Activated CD4-positive, alpha-beta T cell treated with anti-CD3 and anti-CD28 coated beads for 36 hours (primary cell): ENCODE data around the gene UBE2E2. TPM values are rescaled to one million over a fixed set of nuclear protein-coding genes. Genes with fewer than 3 reads are reported as not detected.

Source experiments
- ATAC-seq: fragments of 200-7000 bp; cut with Tn5 transposase; one replicate; pipeline ENCODE4 v1.10.0; 2021; ENCODE audit warnings: mild to moderate bottlenecking, moderate library complexity
- CTCF ChIA-PET: fragments of 350-600 bp; sonication (Branson Sonifier 250); formaldehyde crosslinking; loops from one replicate; lab custom pipeline; 2021; ENCODE audit warnings: antibody characterized with exemption; lab: Charles Lee
- POLR2A ChIA-PET: fragments of 350-600 bp; sonication (Branson Sonifier 250); formaldehyde crosslinking; loops from one replicate; lab custom pipeline; 2021; ENCODE audit warnings: antibody characterized with exemption, inconsistent platforms; lab: Charles Lee
- DNase-seq: peaks from one replicate; pipeline ENCODE4 v3.0.0-alpha.2; 2020
- H3K27ac Mint-ChIP-seq: one replicate; pipeline ENCODE4 v1.8.0; 2021; ENCODE audit warnings: mixed read lengths
- H3K27me3 Mint-ChIP-seq: one replicate; pipeline ENCODE4 v1.8.0; 2021; ENCODE audit warnings: mixed read lengths
- H3K36me3 Mint-ChIP-seq: one replicate; pipeline ENCODE4 v1.8.0; 2021; ENCODE audit warnings: low read depth, mixed read lengths
- H3K4me1 Mint-ChIP-seq: one replicate; pipeline ENCODE4 v1.8.0; 2021; ENCODE audit warnings: mixed read lengths
- H3K4me3 Mint-ChIP-seq: one replicate; pipeline ENCODE4 v1.8.0; 2021; ENCODE audit warnings: mild to moderate bottlenecking, moderate library complexity, mixed read lengths
- H3K9me3 Mint-ChIP-seq: one replicate; pipeline ENCODE4 v1.8.0; 2021; ENCODE audit warnings: low read depth, mixed read lengths
- intact Hi-C, 2 experiments: fragments of 100-400 bp; cut with DNase I in 1 of 2; cut with micrococcal nuclease in 1 of 2; formaldehyde crosslinking; loops; one replicate each; pipeline versions ENCODE4 v1.14.2 to v1.15.1; 2022 to 2024; cut with DNase I, micrococcal nuclease
- total RNA-seq, 2 experiments: library from RNA; stranded (reverse); gene quantifications; one replicate each; pipeline ENCODE4 v1.2.3, GENCODE V29; 2021

The UBE2E2 gene
- total RNA-seq, 2 experiments from 2014 or later, result 13.5 to 18.2 TPM

DNA sequence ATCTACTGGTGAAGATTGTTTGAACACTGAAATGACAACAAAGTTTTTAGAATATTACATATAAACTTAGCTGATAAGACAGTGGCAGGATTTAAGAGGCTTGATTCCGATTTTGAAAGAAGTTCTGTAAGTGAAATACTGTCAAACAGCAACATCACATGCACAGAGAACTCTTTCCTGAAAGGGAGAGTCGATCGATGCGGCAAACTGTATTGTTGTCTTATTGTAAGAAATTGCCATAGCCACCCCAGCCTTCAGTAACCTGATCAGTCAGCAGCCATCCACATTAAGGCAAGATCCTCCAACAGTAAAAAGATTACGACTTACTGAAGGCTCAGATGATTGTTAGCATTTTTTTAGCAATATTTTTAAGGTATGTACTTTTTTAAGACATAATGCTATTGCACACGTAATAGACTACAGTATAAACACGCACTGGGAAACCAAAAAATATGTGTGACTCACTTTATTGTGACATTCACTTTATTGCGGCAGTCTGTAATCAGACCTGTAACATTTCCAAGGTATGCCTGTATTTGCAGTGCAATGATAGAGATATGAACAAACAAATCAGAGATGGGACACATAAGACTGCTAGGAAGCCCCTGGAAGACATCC is 377.1 kb downstream of the UBE2E2 start:
- H3K36me3 Mint-ChIP-seq, result no peaks in the 10 kb centered on the region
- intact Hi-C loops, result no loop called here
- no peaks in the 10 kb centered on the region for H3K4me1 Mint-ChIP-seq
- CTCF ChIA-PET, result interaction anchor here (0.6 kb wide), 1 partner anchor 24 kb away, joined by 5 read pairs; no protein-coding TSS in a partner anchor
- DNase-seq (no peak), ATAC-seq (no peak)
- POLR2A ChIA-PET, result no interaction called here
- no peak overlapping the region for H3K4me3 Mint-ChIP-seq
- H3K27me3 Mint-ChIP-seq, result no peaks in the 10 kb centered on the region
- H3K27ac Mint-ChIP-seq, result no peak overlapping the region
- H3K9me3 Mint-ChIP-seq, result peaks cover 6% of the 10 kb centered on the region

DNA sequence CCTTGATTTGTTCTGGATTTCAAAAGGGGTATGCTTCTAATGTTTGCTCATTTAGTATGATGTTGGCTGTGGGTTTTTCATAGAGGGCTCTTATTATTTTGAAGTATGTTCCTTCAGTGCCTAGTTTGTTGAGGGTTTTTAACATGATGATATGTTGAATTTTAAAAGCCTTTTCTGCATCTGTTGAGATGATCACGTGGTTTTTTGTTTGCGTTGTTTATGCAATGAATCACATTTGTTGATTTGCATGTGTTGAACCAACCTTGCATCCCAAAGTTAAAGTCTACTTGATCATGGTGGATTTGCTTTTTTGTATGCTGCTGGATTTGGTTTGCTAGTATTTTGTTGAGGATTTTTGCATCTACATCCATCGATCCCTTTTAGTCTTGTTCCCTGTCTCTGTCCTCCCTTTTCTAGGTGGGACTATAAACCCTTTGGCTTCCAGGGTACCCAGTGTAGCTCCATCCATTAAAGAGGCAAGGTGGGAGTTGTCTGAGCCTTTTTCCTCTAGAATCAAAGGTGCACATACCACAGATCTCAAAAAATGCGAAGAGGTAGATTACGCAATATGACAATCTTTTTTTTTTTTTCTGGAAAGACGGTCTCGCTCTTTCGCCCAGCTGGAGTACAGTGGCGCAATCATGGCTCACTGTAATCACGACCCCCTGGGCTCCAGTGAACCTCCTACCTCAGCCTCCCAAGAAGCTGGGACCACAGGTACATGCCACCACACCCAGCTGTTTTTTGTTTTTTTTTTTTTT is 381.0 kb downstream of the UBE2E2 start:
- ATAC-seq, result no peak
- DNase-seq, result no peak
- intact Hi-C loops, result no loop called here
- Mint-ChIP-seq H3K27me3 (no peaks in the 10 kb centered on the region), H3K27ac (no peak overlapping the region), H3K9me3 (peaks cover 3% of the 10 kb centered on the region), H3K4me3 (no peak overlapping the region), H3K36me3 (no peaks in the 10 kb centered on the region), H3K4me1 (no peaks in the 10 kb centered on the region)
- ChIA-PET CTCF (interaction anchor here (0.6 kb wide), 1 partner anchor 693 kb away, joined by 5 read pairs; no protein-coding TSS in a partner anchor), POLR2A (interaction anchor here (0.6 kb wide), 1 partner anchor 1455 kb away, joined by 7 read pairs; no protein-coding TSS in a partner anchor)

DNA sequence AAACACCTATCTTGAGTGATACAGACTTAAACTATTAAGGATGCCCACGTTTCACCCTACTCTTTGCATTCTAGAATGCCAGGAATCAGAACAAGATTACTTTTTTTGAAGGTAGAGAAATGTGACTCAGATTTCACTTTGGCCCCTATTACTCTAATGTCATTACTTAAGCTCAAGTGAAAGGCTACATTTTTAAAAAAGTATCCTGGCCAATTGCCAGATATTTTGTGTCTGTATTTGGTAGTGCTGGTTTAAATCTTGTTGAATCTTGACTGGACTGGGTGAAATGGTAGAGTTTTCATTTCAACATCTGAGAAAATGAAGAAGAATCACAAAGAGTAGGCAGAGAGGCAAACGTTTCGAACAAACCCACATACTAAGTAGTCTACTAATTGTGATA is 384.4 kb downstream of the UBE2E2 start:
- Mint-ChIP-seq H3K36me3 (peaks cover under 1% of the 10 kb centered on the region), H3K4me1 (no peaks in the 10 kb centered on the region), H3K9me3 (peaks cover 3% of the 10 kb centered on the region), H3K27ac (no peak overlapping the region), H3K4me3 (no peak overlapping the region), H3K27me3 (no peaks in the 10 kb centered on the region)
- ChIA-PET POLR2A (no interaction called here), CTCF (no interaction called here)
- DNase-seq, result no peak
- no peak for ATAC-seq
- intact Hi-C loops, result no loop called here

DNA sequence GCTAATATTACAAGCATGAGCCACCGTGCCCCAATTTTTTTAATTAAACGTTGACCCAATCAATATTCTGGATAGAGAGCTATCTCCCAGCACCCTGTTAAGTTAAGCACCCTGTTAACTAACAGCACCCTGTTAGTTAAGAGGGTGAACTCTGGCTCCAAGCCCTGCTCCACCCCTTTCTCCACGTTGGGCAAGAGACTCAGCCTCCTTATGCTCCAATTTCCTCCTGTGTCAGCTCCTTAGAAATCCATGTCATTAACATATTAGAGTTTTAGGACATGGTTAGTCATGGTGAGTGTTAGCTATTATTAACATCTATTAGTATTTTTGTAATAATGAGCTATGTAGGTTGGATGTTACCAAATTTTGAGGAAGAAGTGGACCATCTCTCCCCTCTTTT is 385.4 kb downstream of the UBE2E2 start:
- no peak for DNase-seq
- POLR2A ChIA-PET, result no interaction called here
- no peak overlapping the region for H3K27ac Mint-ChIP-seq
- no peak for ATAC-seq
- peaks cover 1% of the 10 kb centered on the region for H3K36me3 Mint-ChIP-seq
- H3K9me3 Mint-ChIP-seq, result no peaks in the 10 kb centered on the region
- no peaks in the 10 kb centered on the region for H3K27me3 Mint-ChIP-seq
- H3K4me3 Mint-ChIP-seq, result no peak overlapping the region
- H3K4me1 Mint-ChIP-seq, result no peaks in the 10 kb centered on the region
- CTCF ChIA-PET, result no interaction called here
- intact Hi-C loops, result no loop called here

DNA sequence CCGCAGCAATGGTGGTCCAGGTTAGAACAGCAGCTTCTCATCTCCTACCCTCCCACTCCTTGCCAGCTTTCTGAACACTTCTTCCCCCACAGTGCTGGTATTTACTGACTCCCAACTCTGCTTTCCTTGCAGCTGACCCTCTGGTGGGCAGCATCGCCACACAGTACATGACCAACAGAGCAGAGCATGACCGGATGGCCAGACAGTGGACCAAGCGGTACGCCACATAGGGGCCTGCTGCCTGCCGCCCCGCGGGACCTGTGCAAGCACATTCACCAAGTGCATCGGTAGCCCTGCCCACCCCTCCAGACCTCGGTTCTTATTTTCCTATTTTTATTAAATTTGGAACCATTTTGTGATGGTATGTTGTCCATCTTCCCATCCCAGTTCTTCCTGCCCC is 386.5 kb downstream of the UBE2E2 start:
- ChIA-PET POLR2A (no interaction called here), CTCF (no interaction called here)
- Mint-ChIP-seq H3K27me3 (no peaks in the 10 kb centered on the region), H3K36me3 (peaks cover 1% of the 10 kb centered on the region), H3K27ac (no peak overlapping the region), H3K4me1 (no peaks in the 10 kb centered on the region), H3K9me3 (no peaks in the 10 kb centered on the region), H3K4me3 (no peak overlapping the region)
- intact Hi-C loops, result no loop called here
- ATAC-seq, result no peak
- no peak for DNase-seq

DNA sequence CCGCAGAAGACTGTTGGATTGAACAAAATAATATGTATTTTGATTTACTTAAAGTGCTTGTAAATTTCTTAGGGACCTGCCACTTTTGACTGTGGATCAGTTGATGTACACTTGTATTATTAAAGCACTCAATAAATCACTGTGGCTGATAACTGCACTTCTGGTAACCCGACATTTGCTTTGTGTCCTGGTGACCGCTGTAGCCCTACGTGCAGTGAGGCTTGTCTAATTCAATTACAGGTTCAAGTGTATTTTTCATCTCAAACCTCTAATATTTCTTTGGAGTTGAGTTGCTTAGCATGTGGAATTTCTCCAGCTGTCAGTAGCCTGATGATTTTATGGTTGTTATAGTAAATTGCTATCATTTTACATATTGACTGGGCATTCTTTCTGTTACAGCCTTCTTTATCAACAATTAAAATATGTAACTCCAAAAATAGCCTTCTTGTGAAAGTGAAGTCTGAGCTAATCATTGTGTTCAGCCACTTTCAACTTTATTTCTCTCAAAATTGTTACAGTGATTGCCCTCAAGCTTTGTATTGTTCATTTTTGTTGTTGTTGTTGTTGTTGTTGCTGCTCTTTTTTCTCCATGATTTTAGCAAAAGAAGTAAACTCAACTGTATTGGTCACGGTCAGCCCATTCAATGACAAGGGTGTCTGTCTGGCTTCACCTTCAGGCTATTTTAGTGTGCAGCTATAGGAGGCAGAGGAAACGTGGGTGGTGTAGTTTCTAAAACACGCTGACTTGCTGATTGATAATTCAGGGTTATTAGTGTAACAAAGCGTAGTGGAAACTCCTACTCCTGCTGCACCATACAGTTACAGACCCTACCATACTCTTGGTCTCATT is 387.5 kb downstream of the UBE2E2 start:
- POLR2A ChIA-PET, result no interaction called here
- no peaks in the 10 kb centered on the region for H3K4me1 Mint-ChIP-seq
- intact Hi-C loops, result no loop called here
- ATAC-seq (no peak), DNase-seq (no peak)
- CTCF ChIA-PET, result no interaction called here
- H3K36me3 Mint-ChIP-seq, result peaks cover 1% of the 10 kb centered on the region
- H3K27ac Mint-ChIP-seq, result no peak overlapping the region
- H3K27me3 Mint-ChIP-seq, result no peaks in the 10 kb centered on the region
- H3K4me3 Mint-ChIP-seq, result no peak overlapping the region
- H3K9me3 Mint-ChIP-seq, result no peaks in the 10 kb centered on the region

DNA sequence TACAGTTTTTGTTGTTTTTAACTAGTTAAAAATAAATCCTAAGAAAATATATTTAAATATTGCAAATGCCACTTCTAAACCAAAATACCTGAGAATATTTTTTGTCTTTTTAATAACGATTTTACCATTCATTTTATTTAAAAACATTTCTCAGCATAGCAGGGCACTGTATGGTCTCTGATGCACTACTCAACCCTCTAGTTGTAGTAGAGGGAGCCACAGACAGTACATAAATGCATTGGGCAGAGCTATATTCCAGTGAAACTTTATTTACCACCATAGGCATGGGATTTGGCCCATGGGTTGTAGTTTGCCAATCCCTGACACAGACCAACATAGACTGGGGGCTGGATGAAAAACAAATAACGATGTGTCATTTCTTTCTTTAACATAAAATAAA is 388.2 kb downstream of the UBE2E2 start:
- intact Hi-C loops, result no loop called here
- Mint-ChIP-seq H3K27me3 (no peaks in the 10 kb centered on the region), H3K27ac (no peak overlapping the region), H3K4me3 (no peak overlapping the region), H3K36me3 (peaks cover 4% of the 10 kb centered on the region), H3K4me1 (no peaks in the 10 kb centered on the region), H3K9me3 (peaks cover 1% of the 10 kb centered on the region)
- ATAC-seq (no peak), DNase-seq (no peak)
- ChIA-PET POLR2A (no interaction called here), CTCF (no interaction called here)

DNA sequence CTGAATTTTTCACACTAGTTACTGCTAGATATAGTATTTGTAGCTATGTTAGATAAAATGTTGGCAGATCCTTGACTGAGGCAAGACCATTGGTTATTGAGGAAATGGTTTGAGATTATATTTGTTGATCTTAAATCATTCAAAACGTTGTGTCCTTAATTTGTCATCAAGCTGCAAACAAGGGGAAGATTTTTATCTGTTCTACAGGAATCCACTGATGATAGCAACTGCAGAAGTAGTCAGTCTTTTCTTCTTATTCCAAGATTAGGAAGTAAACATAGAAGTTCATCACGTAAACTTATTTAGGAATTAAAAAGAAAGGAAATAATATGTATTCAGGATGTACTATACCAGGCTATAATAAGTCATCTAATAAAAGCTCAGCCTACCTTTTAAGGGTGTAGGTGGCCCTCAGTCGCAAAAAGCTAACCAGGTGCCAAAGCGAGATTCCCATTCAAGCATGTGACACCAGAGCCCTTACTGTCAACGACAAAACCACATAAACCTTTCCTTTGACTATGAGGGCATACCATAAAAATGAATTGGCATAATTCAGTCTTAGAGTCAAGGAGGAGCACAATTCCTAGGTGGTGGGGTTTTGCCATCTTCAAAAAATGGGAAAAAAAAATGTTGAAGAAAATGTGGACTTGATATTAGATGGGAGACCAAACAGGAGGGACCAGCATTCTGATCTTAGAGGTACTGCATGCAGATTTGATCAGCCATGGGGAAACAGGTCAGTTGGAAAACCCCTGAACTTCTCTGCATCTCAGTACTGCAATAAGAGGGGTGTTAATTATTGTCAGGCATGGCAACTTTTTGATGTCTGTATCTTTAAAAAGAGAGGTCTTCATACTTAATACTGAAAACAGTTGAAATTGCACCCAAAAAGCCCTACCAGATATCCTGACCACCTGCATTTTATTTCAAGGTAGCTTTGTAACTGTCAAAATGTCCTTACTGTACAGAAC is 390.1 kb downstream of the UBE2E2 start:
- ATAC-seq (no peak), DNase-seq (no peak)
- ChIA-PET POLR2A (no interaction called here), CTCF (no interaction called here)
- intact Hi-C loops, result no loop called here
- H3K36me3 Mint-ChIP-seq, result peaks cover 8% of the 10 kb centered on the region
- no peak overlapping the region for H3K27ac Mint-ChIP-seq
- no peak overlapping the region for H3K4me3 Mint-ChIP-seq
- H3K4me1 Mint-ChIP-seq, result no peaks in the 10 kb centered on the region
- H3K27me3 Mint-ChIP-seq, result no peaks in the 10 kb centered on the region
- peaks cover 5% of the 10 kb centered on the region for H3K9me3 Mint-ChIP-seq

DNA sequence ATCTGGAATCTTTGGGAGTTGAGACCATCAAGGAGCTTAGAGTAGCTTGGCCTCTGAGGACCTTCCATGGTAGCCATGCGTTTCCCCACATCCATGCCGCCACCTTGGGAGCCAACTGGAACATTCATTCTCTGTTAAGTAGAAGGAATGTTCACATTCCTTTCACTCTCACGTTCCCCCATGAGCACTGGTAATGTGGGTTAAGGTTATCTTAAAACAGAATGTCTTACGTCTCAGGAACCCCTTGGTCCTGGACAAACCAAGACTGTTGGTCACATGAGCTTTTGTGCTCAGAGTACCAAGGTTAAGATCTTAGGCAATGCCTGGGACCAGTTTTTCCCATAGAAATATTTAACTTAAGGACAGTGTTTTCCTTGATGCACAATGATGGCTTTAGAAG is 390.9 kb downstream of the UBE2E2 start:
- ATAC-seq (no peak), DNase-seq (no peak)
- CTCF ChIA-PET, result interaction anchor here (0.7 kb wide), 1 partner anchor 572 kb away, joined by 4 read pairs; no protein-coding TSS in a partner anchor
- H3K27me3 Mint-ChIP-seq, result no peaks in the 10 kb centered on the region
- H3K9me3 Mint-ChIP-seq, result peaks cover 5% of the 10 kb centered on the region
- POLR2A ChIA-PET, result no interaction called here
- no peak overlapping the region for H3K4me3 Mint-ChIP-seq
- intact Hi-C loops, result no loop called here
- no peak overlapping the region for H3K27ac Mint-ChIP-seq
- H3K36me3 Mint-ChIP-seq, result peaks cover 8% of the 10 kb centered on the region
- H3K4me1 Mint-ChIP-seq, result no peaks in the 10 kb centered on the region

DNA sequence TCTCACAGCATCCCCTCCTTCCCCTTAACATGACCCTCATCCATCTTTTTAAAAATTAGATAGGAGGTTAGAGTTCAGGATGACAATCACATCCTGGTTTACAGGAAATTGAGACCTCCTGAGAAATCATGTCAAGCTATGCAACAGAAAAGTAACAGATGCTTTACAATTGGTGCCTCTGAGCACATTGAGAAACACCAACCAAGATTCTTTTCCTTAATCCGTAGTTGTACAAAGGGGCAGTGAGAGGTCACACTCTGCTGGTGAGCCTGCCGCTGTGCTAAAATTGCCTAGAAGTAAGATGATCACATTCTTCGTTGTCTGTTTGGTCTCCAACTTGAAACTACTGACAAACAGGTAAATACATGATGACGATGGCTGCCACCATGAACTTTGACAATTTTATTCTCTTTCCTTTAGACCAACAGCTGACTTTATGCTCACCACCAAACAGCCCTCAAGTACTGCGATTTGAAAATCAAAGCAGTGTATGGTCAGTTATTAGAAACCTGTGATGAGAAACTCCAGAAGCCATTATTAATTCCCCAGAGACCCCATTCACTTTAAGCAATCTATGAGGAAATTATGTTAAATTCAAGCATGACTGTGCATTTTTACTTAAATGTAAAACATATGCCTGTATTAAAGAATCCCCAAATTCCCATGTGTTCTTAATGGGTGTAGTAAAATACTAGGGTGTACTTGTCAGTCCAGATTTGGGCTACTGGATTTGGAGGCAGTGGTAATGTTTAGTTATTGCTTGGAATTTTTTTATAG is 392.0 kb downstream of the UBE2E2 start:
- DNase-seq, result no peak
- CTCF ChIA-PET, result no interaction called here
- Mint-ChIP-seq H3K36me3 (peaks cover 8% of the 10 kb centered on the region), H3K9me3 (peaks cover 5% of the 10 kb centered on the region), H3K27me3 (no peaks in the 10 kb centered on the region), H3K4me3 (no peak overlapping the region), H3K4me1 (no peaks in the 10 kb centered on the region), H3K27ac (no peak overlapping the region)
- no peak for ATAC-seq
- intact Hi-C loops, result no loop called here
- POLR2A ChIA-PET, result no interaction called here
